Liver (tissue), 9 donors: ENCODE data around the gene HIVEP3. TPM values are rescaled to one million over a fixed set of nuclear protein-coding genes. Genes with fewer than 3 reads are reported as not detected.

Source experiments
- DNase-seq: peaks from one replicate; pipeline ENCODE4 v3.0.0-alpha.2; 2017; ENCODE audit warnings: low spot score
- H3K27ac ChIP-seq, 2 donors: one replicate each; pipeline ENCODE4 v1.7.0; 2013; ENCODE audit warnings: inconsistent platforms in 2 of 2, low read length in 2 of 2, control low read depth in 1 of 2, low read depth in 1 of 2, mild to moderate bottlenecking in 1 of 2
- H3K27me3 ChIP-seq, 4 donors: one replicate each; pipeline versions ENCODE4 v1.6.1 to v1.7.0; 2013; ENCODE audit warnings: low read length in 3 of 4, inconsistent platforms in 1 of 4, mild to moderate bottlenecking in 1 of 4, moderate library complexity in 1 of 4; ENCODE audit not compliant: control insufficient read depth in 4 of 4, insufficient read depth in 4 of 4
- H3K36me3 ChIP-seq, 4 donors: one replicate each; pipeline versions ENCODE4 v1.6.1 to v1.7.0; 2013; ENCODE audit warnings: low read length in 3 of 4, mild to moderate bottlenecking in 3 of 4, low read depth in 1 of 4, moderate library complexity in 1 of 4; ENCODE audit not compliant: control insufficient read depth in 4 of 4, insufficient read depth in 3 of 4
- H3K4me1 ChIP-seq, 4 donors: one replicate each; pipeline versions ENCODE4 v1.6.1 to v1.7.0; 2013; ENCODE audit warnings: low read length in 3 of 4, mild to moderate bottlenecking in 3 of 4, moderate library complexity in 1 of 4; ENCODE audit not compliant: control insufficient read depth in 4 of 4, insufficient read depth in 4 of 4
- H3K4me3 ChIP-seq, 3 donors: one replicate each; pipeline versions ENCODE4 v1.6.1 to v1.7.0; 2013; ENCODE audit warnings: low read length in 3 of 3, control low read depth in 1 of 3, low read depth in 1 of 3, mild to moderate bottlenecking in 1 of 3
- H3K9ac ChIP-seq, 2 donors: one replicate each; pipeline ENCODE4 v1.7.0; 2013; ENCODE audit warnings: low read length in 2 of 2, mild to moderate bottlenecking in 2 of 2, moderate library complexity in 2 of 2, control low read depth in 1 of 2, low read depth in 1 of 2
- H3K9me3 ChIP-seq, 4 donors: one replicate each; pipeline versions ENCODE4 v1.6.1 to v1.7.0; 2013; ENCODE audit warnings: low read length in 3 of 4; ENCODE audit not compliant: control insufficient read depth in 4 of 4
- EGR1 ChIP-seq, 2 donors: IDR thresholded peaks; 2 replicates each; pipeline ENCODE4 v1.6.1; 2016 to 2018; ENCODE audit warnings: antibody characterized with exemption in 2 of 2, low read depth in 2 of 2
- FOXA1 ChIP-seq: IDR thresholded peaks from 2 replicates; pipeline ENCODE4 v1.6.1; 2016; ENCODE audit warnings: antibody characterized with exemption
- FOXA2 ChIP-seq: IDR thresholded peaks from 2 replicates; pipeline ENCODE4 v1.6.1; 2016; ENCODE audit warnings: antibody characterized with exemption
- GABPA ChIP-seq, 2 donors: IDR thresholded peaks in 1 of 2; conservative IDR thresholded peaks in 1 of 2; 2 replicates each; pipeline ENCODE4 v1.6.1; 2016; ENCODE audit warnings: antibody characterized with exemption in 2 of 2, mild to moderate bottlenecking in 1 of 2, moderate library complexity in 1 of 2
- HNF4A ChIP-seq, 2 donors: conservative IDR thresholded peaks; 2 replicates each; pipeline ENCODE4 v1.6.1; 2016; ENCODE audit warnings: antibody characterized with exemption in 2 of 2, mild to moderate bottlenecking in 2 of 2
- HNF4G ChIP-seq: IDR thresholded peaks from 2 replicates; pipeline ENCODE4 v1.6.1; 2016; ENCODE audit warnings: antibody characterized with exemption
- JUND ChIP-seq, 2 donors: IDR thresholded peaks; 2 replicates each; pipeline ENCODE4 v1.6.1; 2016; ENCODE audit warnings: antibody characterized with exemption in 2 of 2
- RXRA ChIP-seq, 2 donors: IDR thresholded peaks; 2 replicates each; pipeline ENCODE4 v1.6.1; 2017 to 2018; ENCODE audit warnings: antibody characterized with exemption in 2 of 2, mild to moderate bottlenecking in 1 of 2
- SP1 ChIP-seq: IDR thresholded peaks from 2 replicates; pipeline ENCODE4 v1.6.1; 2018; ENCODE audit warnings: antibody characterized with exemption, mild to moderate bottlenecking
- YY1 ChIP-seq: IDR thresholded peaks from 2 replicates; pipeline ENCODE4 v1.6.1; 2016; ENCODE audit warnings: antibody characterized with exemption, mild to moderate bottlenecking
- WGBS: extraction: QIAGEN DNeasy Blood & Tissue Kit; methylation state at CpG from one replicate; pipeline ENCODE4 v1.1.7; 2013; 5-methylcytosine and 5-hydroxymethylcytosine counted together
- polyA plus RNA-seq, 2 donors: library from polyadenylated mRNA; stranded (reverse) in 1 of 2; unstranded in 1 of 2; fragments of 200-250 nt in 1 of 2; fragments of >200 nt in 1 of 2; fragmentation: Nextera tagmentation in 1 of 2; extraction: Ambion mirVana in 1 of 2; gene quantifications; one replicate each; pipeline versions ENCODE4 v1.2.1 to v1.2.3, GENCODE V29; 2013 to 2015
- total RNA-seq, 2 donors: library from RNA; depleted of rRNA; stranded (reverse); fragments of >200 nt; gene quantifications; one replicate each; pipeline ENCODE4 v1.2.3, GENCODE V29; 2014
- TF ChIP-seq, protein P1 (sequence below): fragments of 150-350 bp; IDR thresholded peaks from 2 replicates; pipeline ENCODE4 v1.5.1; 2017; ENCODE audit warnings: improper control_type of control experiment, low read depth, low read length; ENCODE audit not compliant: missing input control
- TF ChIP-seq, protein P2 (sequence below): IDR thresholded peaks from 2 replicates; pipeline ENCODE4 v1.6.1; 2016; ENCODE audit warnings: antibody characterized with exemption
- TF ChIP-seq, protein P3 (sequence below): IDR thresholded peaks from 2 replicates; pipeline ENCODE4 v1.6.1; 2016; ENCODE audit warnings: antibody characterized with exemption
- TF ChIP-seq, protein P4 (sequence below): IDR thresholded peaks from 2 replicates; pipeline ENCODE4 v1.6.1; 2016; ENCODE audit warnings: antibody characterized with exemption, mild to moderate bottlenecking
- donor health status: healthy.
- donor health status: healthy.
- donor health status: healthy.
- donor health status: healthy.
- donor health status: healthy.

The HIVEP3 gene
- total and polyA plus RNA-seq, 4 donors = 0.93 to 1.6 (median 1.4) TPM

DNA sequence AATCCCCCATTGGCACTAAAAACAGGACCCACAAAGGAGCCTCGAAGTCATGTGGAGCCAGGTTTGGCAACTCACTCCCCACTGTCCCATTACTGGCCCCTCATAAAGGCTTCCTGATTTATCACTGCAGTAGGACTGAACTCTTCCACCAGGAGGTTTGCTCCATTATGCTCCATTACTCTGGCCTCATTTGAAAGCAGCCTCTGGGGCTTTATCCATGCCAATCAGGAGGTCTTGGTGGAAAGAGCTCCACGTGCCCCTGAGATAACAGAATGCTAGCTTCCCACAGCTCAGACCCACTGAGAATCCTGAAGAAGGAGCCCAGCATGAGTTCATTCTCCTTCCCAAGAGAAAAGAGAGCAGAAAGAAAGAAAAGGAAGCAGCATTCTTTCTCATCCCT is 76.4 kb downstream of the HIVEP3 start (continued):
- TF ChIP-seq, protein P1, sequence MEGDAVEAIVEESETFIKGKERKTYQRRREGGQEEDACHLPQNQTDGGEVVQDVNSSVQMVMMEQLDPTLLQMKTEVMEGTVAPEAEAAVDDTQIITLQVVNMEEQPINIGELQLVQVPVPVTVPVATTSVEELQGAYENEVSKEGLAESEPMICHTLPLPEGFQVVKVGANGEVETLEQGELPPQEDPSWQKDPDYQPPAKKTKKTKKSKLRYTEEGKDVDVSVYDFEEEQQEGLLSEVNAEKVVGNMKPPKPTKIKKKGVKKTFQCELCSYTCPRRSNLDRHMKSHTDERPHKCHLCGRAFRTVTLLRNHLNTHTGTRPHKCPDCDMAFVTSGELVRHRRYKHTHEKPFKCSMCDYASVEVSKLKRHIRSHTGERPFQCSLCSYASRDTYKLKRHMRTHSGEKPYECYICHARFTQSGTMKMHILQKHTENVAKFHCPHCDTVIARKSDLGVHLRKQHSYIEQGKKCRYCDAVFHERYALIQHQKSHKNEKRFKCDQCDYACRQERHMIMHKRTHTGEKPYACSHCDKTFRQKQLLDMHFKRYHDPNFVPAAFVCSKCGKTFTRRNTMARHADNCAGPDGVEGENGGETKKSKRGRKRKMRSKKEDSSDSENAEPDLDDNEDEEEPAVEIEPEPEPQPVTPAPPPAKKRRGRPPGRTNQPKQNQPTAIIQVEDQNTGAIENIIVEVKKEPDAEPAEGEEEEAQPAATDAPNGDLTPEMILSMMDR = no peak
- TF ChIP-seq, protein P2, sequence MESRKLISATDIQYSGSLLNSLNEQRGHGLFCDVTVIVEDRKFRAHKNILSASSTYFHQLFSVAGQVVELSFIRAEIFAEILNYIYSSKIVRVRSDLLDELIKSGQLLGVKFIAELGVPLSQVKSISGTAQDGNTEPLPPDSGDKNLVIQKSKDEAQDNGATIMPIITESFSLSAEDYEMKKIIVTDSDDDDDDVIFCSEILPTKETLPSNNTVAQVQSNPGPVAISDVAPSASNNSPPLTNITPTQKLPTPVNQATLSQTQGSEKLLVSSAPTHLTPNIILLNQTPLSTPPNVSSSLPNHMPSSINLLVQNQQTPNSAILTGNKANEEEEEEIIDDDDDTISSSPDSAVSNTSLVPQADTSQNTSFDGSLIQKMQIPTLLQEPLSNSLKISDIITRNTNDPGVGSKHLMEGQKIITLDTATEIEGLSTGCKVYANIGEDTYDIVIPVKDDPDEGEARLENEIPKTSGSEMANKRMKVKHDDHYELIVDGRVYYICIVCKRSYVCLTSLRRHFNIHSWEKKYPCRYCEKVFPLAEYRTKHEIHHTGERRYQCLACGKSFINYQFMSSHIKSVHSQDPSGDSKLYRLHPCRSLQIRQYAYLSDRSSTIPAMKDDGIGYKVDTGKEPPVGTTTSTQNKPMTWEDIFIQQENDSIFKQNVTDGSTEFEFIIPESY = no peak

DNA sequence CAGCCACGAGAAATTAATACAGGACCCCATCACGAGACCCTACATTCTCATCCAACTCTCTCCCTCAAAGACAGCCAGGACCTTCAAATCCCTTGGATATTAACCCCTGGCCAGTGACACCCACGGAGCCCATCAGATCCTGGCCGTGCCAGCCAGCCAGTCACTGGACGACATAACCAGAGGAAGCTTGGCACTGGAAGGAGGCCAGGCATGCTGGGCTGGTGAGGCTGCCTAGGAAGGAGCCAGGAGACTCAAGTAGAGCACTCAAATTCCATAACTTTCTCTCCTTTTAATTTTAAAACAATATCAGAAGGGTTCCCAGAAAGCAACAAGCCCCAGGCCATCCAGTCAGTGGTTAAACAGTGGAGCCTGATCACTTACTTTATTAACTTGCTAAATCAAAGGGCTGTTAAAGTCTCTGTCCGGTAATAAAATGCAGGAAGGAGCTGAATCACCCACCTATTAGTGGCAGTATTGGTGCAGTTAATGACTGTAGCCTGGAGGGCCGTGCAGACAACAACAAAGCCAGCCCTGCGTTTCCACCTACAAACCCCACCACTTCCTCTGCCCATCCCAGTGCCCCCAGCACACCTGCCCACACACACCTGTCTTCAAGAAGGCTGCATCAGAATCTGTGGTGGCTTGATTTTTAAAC is 78.0 kb downstream of the HIVEP3 start:
- Histone ChIP-seq H3K27me3 (no peaks in the 10 kb centered on the region), H3K9ac (no peak overlapping the region), H3K36me3 (no peaks in the 10 kb centered on the region), H3K4me3 (no peak overlapping the region), H3K4me1 (no peaks in the 10 kb centered on the region), H3K9me3 (no peaks in the 10 kb centered on the region), H3K27ac (no peak overlapping the region)
- no peak for DNase-seq
- WGBS = 85% methylated on average over 8 of the region's 8 CpGs
- TF ChIP-seq FOXA1 (no peak), RXRA (IDR thresholded peaks at IDR 0.05) (no peak), EGR1 (IDR thresholded peaks at IDR 0.05; ENCODE audit: low read depth in 2 of 2) (no peak), YY1 (no peak), FOXA2 (no peak)

DNA sequence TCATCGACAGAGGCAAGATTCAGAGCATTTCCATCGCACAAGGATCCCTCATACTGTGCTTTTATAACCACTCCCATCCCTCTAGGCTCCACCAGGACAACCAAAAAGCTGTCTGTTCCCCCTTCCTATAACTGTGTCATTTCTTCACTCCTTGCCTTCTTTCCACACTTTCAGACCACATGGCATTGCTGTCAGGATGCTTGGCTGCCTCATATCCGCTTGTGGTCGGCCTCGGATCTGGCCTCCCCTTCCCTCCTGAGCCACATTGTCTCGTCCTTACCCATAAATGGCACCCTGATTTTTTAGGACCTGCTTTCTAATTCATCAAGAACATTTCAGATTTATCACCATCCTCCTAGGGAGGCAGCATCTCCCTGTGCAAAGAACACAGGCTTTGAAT is 80.5 kb downstream of the HIVEP3 start:
- no peak overlapping the region for H3K27ac ChIP-seq
- TF ChIP-seq YY1 (no peak), SP1 (no peak), HNF4A (conservative IDR thresholded peaks at IDR 0.05) (no peak), JUND (IDR thresholded peaks at IDR 0.05) (no peak), HNF4G (no peak), GABPA (IDR thresholded peaks at IDR 0.05 in 1 of 2, conservative IDR thresholded peaks at IDR 0.05 in 1 of 2) (no peak), EGR1 (IDR thresholded peaks at IDR 0.05; ENCODE audit: low read depth in 2 of 2) (no peak)
- TF ChIP-seq, protein P1 = no peak
- TF ChIP-seq, protein P3, sequence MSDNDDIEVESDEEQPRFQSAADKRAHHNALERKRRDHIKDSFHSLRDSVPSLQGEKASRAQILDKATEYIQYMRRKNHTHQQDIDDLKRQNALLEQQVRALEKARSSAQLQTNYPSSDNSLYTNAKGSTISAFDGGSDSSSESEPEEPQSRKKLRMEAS = no peak
- TF ChIP-seq, protein P4, sequence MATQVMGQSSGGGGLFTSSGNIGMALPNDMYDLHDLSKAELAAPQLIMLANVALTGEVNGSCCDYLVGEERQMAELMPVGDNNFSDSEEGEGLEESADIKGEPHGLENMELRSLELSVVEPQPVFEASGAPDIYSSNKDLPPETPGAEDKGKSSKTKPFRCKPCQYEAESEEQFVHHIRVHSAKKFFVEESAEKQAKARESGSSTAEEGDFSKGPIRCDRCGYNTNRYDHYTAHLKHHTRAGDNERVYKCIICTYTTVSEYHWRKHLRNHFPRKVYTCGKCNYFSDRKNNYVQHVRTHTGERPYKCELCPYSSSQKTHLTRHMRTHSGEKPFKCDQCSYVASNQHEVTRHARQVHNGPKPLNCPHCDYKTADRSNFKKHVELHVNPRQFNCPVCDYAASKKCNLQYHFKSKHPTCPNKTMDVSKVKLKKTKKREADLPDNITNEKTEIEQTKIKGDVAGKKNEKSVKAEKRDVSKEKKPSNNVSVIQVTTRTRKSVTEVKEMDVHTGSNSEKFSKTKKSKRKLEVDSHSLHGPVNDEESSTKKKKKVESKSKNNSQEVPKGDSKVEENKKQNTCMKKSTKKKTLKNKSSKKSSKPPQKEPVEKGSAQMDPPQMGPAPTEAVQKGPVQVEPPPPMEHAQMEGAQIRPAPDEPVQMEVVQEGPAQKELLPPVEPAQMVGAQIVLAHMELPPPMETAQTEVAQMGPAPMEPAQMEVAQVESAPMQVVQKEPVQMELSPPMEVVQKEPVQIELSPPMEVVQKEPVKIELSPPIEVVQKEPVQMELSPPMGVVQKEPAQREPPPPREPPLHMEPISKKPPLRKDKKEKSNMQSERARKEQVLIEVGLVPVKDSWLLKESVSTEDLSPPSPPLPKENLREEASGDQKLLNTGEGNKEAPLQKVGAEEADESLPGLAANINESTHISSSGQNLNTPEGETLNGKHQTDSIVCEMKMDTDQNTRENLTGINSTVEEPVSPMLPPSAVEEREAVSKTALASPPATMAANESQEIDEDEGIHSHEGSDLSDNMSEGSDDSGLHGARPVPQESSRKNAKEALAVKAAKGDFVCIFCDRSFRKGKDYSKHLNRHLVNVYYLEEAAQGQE = no peak
- 94% methylated on average over 6 of the region's 6 CpGs for WGBS
- no peak overlapping the region for H3K4me3 ChIP-seq
- no peak for DNase-seq
- H3K9me3 ChIP-seq = no peaks in the 10 kb centered on the region
- no peaks in the 10 kb centered on the region for H3K4me1 ChIP-seq
- H3K36me3 ChIP-seq = no peaks in the 10 kb centered on the region
- H3K27me3 ChIP-seq = no peaks in the 10 kb centered on the region
- H3K9ac ChIP-seq = no peak overlapping the region
